ENCODE results near the gene PHKG2.
"Not testable (repeated sequence)": the region's sequence is repeated elsewhere in the genome, so short reads cannot be mapped to it uniquely, and the experiment has no call there.

PHKG2 gene, protein sequence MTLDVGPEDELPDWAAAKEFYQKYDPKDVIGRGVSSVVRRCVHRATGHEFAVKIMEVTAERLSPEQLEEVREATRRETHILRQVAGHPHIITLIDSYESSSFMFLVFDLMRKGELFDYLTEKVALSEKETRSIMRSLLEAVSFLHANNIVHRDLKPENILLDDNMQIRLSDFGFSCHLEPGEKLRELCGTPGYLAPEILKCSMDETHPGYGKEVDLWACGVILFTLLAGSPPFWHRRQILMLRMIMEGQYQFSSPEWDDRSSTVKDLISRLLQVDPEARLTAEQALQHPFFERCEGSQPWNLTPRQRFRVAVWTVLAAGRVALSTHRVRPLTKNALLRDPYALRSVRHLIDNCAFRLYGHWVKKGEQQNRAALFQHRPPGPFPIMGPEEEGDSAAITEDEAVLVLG

GRCh38 chr16:30747799-30748633 lies at the start of gene PHKG2:
Gene PHKG2 (plus strand): TSS chr16:30748425. CDS start chr16:30748821, 396 bp downstream.
- FAIRE-seq: peak; percentile 99

GRCh38 chr16:30698816-30699614 lies 49.2 kb upstream of the PHKG2 start, which contains the start of gene SRCAP:
Gene SRCAP (plus strand): TSS chr16:30699171. CDS start chr16:30700825, 1,654 bp downstream.
- FAIRE-seq: no peak

DNA sequence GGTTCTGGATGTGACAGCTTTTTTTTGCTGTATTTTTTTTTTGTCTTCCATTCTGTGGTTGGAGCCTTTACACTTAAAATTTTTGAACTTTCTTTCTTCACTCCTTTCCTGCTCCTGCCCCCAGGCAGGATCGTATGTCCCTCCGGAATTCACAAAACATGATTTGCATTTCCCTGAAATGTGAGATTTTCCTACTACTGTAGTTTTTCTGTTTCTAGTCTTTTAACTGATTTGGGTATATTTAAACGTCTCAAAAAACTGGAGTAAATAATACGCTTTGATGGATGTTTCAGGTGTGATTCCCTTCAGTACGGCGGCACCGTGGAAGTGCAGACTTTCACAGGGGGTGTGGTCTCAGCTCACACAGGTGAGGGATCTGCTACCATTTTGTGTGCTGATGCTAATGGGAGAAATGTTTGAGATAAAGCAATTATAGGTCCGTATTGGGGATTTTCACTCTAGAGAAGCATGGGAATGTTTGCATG lies 48.6 kb upstream of the PHKG2 start:
- no peak for FAIRE-seq

DNA sequence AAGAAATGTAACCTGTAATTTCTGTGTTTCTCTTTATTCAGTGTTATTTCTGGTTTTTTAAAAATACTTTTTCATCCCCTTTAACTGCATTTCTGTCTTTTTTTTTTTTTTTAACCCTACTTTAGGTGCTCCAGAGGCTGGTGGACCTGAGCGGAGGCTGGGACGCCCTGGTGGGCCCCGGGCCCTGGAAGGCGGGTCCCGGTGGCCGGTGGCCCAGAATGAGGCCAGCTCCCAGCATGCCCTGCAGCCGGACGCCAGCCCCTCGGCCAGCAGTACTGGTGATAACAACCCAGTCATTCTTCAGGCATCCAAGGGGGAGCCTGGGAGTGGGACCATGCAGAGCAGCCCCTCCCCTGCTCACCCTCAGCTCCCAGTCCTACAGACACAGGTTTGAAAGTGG lies 47.7 kb upstream of the PHKG2 start:
- FAIRE-seq: no peak

DNA sequence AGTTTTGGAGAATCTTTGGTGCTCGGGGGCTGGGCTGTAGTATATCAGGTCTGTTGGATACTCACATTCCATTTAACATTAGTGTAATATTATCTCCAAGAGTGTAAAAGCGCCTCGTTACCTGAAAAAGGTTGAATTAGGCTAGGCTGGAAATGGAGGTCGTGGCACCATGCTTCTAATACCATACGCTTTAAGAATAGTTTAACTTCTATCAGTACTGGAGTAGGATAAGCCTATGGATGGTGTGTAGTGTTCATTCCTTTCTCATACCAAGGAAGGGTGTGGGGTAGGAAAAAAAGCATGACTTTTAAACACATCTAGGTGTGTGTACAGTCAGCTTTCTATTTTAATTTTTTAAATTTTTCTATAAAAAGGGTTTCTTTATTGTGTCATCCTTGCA lies 47.3 kb upstream of the PHKG2 start:
- no peak for FAIRE-seq

GRCh38 chr16:30703071-30703470 lies 45.2 kb upstream of the PHKG2 start:
- not testable (repeated sequence) for FAIRE-seq

DNA sequence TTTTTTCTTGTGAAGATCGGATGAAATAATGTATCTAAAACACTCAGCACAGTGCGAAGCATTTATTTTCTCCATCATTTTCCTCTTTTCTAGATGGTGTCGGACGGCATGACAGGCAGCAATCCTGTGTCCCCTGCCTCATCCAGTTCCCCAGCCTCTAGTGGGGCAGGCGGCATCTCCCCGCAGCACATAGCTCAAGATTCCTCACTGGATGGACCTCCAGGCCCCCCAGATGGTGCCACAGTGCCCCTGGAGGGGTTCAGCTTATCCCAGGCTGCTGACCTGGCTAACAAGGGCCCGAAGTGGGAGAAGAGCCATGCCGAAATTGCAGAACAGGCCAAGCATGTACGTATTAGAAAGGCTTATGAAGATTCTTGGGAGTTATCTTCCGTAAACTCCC lies 44.3 kb upstream of the PHKG2 start:
- FAIRE-seq: no peak

- no peak for FAIRE-seq
These were observed 42.2 kb upstream of the PHKG2 start for GRCh38 chr16:30706046-30706445.

GRCh38 chr16:30710971-30711370 lies 37.3 kb upstream of the PHKG2 start:
- FAIRE-seq: no peak

DNA sequence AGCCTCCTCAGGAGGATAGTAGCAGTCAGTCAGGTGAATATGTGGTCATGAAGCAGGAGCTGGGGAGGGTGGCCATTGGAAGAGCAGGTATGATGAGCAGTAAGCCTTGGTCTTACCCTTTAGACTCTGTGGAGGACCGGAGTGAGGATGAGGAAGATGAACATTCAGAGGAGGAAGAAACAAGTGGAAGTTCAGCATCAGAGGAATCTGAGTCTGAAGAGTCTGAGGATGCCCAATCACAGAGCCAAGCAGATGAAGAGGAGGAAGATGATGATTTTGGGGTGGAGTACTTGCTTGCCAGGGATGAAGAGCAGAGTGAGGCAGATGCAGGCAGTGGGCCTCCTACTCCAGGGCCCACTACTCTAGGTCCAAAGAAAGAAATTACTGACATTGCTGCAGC lies 36.5 kb upstream of the PHKG2 start:
- no peak for FAIRE-seq

GRCh38 chr16:30715750-30716445 lies 32.3 kb upstream of the PHKG2 start:
- no peak for FAIRE-seq

DNA sequence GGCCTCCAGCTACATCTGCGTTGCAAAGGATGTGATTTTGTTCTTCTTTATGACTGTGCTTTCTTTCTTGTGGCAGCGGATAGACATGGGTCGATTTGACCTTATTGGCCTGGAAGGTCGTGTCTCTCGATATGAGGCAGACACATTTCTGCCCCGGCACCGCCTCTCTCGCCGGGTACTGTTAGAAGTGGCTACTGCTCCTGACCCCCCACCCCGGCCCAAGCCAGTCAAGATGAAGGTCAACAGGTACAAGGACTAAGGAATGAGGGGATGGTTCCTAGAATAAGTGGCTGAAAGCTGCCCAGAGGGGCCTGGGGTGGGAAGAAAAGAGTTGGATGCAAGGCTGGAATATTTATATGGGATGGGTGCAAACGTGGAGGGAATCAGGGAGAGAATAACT lies 28.1 kb upstream of the PHKG2 start:
- FAIRE-seq: no peak

- FAIRE-seq: no peak
These were observed 27.5 kb upstream of the PHKG2 start for GRCh38 chr16:30720694-30721093.

- no peak for FAIRE-seq
These were observed 27.1 kb upstream of the PHKG2 start for GRCh38 chr16:30721167-30721566.

DNA sequence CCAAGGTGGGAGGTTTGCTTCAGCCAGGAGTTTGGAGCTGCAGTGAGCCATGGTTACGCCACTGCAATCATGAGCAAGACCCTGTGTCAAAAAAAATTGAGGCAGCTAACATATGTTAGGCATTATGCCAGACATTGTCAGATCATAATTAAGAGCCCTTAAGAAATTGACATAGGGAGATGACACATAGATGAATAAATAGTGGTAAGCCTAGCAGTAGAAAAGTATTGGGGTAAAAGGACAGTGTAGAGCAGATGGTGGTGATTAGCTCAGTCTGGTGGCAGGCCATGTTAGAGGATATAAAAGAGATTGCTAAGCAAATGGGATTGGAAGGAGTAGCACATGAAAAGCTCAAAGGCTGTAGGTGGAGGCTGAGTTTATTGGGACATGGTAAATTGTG lies 26.6 kb upstream of the PHKG2 start:
- no peak for FAIRE-seq

GRCh38 chr16:30722443-30722842 lies 25.8 kb upstream of the PHKG2 start:
- FAIRE-seq: no peak

GRCh38 chr16:30722916-30723315 lies 25.3 kb upstream of the PHKG2 start:
- FAIRE-seq: no peak

GRCh38 chr16:30723725-30724355 lies 24.4 kb upstream of the PHKG2 start:
- FAIRE-seq: no peak

DNA sequence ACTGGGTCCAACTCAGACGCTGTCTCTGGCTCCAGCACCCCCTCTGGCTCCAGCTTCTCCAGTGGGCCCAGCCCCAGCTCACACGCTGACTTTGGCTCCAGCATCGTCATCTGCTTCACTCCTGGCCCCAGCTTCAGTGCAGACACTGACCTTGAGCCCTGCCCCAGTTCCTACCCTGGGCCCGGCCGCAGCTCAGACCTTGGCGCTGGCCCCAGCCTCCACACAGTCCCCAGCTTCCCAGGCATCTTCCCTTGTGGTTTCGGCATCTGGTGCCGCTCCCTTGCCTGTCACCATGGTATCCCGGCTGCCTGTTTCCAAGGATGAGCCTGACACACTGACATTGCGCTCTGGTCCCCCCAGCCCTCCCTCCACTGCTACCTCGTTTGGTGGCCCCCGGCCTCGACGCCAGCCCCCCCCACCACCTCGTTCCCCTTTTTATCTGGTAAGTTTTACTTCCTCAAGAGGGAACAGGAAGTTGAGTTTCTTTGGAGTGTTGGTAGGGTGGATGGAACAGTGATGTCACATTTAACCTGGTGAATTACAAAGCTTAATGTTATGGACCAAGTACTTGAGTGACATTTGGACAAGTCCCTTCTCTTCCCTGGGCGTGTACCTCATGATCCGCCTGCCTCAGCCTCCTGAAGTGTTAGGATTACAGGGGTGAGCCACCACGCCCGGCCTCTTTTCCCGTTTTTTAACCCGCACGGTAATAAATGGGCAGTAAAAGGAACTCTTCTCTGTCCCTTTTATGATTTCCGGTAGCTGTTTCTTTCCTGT lies 23.4 kb upstream of the PHKG2 start:
- no peak for FAIRE-seq

DNA sequence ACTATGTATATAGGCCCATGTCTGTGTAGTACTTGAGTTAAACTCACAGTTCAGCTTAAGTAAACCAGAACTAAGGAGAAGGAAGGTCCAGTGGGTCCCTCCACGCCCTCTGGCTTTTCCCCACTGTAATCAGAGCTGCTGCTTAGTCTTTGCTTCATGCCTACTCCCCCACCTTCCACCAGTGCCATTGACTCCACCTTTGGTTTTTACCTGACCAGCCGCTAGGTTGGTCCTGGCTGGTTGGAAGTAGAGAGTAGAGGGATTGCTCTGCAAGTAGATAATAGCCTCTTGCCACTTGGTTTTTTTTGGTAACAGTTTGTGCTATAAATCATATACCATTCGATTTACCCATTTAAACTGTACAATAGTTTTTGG lies 22.8 kb upstream of the PHKG2 start:
- FAIRE-seq: no peak

DNA sequence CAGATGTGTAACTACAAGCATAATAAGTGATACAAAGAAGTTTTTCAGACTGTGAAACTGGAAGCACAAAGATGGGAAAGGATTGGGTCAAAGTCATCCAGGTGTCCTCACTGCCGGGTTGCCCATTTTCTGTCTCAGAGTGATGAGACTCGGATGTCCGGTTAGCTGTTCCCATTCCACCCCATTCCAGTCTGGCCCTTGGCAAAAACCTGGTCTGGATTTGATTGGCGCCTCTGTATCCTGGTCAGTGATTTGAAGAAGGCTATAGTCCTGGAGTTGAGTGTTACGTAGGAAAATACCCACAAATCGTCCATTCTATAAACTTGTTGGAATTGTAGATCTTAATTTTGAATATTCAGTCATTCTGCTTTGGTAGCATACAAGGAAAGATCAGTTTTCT lies 19.9 kb upstream of the PHKG2 start:
- FAIRE-seq: no peak
